Stimulated activated CD4-positive, alpha-beta T cell treated with anti-CD3 and anti-CD28 coated beads, TNF-alpha, amount 100 ng/mL, for 48 hours (primary cell): ENCODE results near the gene SIGLEC5.

Source experiments
- DNase-seq, 3 donors: peaks; one replicate each; pipeline ENCODE4 v3.0.0-alpha.2; 2020; ENCODE audit warnings: low read depth in 3 of 3

The SIGLEC5 gene

GRCh38 chr19:51628153-51628939 is 1.9 kb downstream of the SIGLEC5 start:
- DNase-seq, result no peak

DNA sequence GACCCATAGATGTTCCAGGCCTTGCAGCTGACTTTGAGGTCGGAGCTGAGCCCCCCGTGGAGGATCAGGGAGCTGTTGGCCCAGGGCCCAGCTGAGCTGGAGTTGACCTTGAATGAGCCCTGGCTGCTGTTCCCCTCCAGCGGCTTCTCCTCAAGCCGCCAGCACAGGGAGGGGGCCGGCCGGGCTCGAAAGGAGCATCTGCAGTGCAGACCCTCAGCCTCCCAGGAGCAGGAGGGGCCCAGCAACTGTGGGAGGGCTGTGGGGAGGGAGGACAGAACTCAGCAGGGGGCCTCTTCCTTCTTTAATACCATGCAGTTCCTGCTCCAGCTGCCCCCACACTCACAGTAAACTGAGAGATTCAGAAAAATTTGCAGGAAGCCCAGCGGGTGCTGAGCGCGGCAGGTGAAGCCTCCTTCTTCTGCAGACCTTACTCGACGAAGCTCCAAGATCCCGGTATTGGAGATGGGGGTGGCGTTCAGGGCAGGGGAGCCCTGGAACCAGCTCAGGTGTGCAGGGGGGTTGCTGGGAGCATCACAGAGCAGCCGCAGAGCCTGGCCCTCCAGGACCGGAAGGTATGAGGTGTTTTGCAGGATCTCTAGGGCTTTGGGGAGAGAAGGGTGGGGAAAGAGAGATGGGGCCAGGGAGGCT is 2.6 kb downstream of the SIGLEC5 start:
- no peak for DNase-seq

GRCh38 chr19:51626675-51627074 is 3.5 kb downstream of the SIGLEC5 start:
- no peak for DNase-seq

GRCh38 chr19:51621178-51621577 is 9.0 kb downstream of the SIGLEC5 start:
- no peak for DNase-seq

DNA sequence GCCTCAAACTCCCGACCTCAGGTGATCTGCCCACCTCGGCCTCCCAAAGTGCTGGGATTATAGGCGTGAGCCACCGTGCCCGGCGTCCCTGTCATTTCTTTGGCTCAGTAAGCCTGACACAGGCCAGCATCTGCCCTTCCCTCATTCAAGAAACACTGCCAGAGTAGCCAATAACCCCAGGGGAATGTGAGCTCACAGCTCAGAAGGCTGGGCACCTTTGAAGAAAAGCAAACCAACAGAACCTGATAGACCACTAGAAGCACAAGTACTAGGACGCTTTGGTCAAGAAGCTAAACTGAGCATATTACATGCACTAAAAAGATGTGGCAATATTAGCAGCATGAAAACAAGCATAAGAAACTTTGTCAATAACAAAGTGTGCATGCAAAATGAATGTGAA is 14.2 kb downstream of the SIGLEC5 start:
- DNase-seq, result no peak

GRCh38 chr19:51614789-51615188 is 15.4 kb downstream of the SIGLEC5 start:
- DNase-seq, result no peak

- no peak for DNase-seq
Observed at GRCh38 chr19:51610576-51610975, 19.6 kb downstream of the SIGLEC5 start.

DNA sequence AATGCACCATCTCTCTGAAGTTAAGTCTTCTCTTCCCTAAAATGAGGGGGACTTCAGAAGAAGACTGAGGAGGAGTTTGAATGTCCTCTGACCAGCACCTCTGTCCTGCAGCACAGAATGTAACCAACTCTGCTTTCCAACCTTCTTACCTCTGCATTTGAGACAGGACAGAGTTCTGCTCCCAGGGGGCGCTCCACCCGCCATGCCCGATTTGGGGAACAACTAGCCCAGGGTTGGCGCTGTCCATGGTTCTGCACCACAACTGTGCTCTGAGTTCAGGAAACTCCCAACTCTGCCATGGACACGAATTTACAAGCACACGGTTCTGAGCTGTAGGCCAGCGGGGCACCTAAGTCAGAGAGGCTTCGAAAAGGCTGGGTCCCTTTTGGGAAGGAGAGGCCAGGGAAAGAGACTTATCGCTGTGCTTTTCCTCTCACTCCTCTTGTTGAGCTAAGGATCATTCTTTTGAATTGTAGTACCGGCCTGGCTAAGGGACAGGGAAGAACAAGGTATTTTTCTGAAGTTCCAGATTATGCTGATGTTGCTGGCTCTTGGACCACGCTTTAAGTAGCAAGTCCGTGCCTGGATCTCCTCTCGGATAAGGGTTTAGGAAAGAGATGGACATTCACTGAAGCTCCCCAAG is 22.2 kb downstream of the SIGLEC5 start:
- peak; percentile 41 to 70 (median 68) for DNase-seq

DNA sequence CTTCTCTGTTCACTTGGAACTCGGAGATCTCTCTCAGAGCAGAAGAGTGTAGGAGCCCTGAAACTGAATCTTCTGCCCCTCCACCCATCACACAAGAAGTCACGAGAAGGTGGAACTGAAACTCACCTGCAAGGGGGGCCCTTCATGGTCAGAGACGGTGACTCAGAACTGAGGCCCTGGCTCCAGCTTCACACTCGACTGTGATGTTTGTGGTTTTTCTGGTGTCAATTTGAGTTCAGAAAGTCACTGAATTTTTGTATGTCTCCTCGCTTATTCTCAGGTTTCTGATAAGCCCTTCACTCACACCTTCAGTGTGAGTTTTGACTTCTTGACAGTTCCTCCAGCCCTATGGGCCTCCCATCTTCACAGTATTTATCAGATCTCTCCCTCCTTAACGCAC is 23.1 kb downstream of the SIGLEC5 start:
- peak in 2 of 3 donors; percentile 31 to 54 for DNase-seq

GRCh38 chr19:51602189-51602854 is 27.9 kb downstream of the SIGLEC5 start:
- no peak for DNase-seq

- no peak for DNase-seq
Observed at GRCh38 chr19:51600940-51601580, 29.1 kb downstream of the SIGLEC5 start.

DNA sequence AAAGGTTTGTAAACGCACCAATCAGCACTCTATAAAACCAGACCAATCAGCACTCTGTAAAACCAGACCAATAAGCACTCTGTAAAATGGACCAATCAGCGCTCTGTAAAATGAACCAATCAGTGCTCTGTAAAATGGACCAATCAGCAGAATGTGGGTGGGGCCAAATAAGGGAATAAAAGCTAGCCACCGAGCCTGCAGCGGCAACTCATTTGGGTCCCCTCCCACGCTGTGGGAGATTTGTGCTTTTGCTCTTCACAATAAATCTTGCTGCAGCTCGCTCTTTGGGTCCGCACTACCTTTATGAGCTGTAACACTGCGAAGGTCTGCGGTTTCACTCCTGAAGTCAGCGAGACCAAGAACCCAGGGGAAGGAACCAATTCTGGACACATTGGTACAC is 31.1 kb downstream of the SIGLEC5 start:
- DNase-seq, result no peak

DNA sequence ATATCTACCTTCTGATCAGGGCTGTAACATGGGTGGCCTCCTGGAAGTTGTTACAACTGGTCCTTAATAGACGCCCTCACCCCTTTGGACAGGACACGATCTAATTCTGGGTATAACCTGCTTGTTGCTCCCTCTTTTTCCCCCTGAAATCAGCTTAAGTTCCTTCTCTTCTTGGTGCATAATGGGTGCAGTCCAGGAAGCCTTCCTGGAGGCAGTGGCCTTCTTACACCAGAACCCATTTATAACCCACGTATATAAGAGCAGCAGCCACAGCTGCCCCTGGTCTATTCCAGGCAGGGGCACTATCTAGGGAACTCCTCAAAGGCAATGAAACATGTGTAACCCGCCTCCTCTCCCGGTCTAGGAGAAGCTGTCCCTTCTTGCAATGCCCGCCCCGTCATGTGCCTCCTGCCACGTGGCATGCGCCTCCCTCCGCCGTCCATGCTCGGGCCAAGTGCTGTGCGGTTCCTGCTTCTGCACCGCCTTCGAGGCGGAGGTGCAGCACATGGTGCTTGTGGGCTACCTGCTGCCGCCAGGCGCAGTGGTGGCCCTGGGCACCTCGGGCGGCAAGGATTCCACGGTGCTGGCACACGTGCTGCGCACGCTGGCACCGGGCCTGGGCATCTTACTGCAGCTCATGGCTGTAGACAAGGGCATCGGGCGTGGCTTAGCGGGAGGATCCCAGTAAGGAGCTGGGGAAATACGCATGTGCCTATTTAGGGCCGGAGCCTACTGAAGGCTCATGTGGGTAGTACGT is 31.9 kb downstream of the SIGLEC5 start:
- DNase-seq, result no peak

DNA sequence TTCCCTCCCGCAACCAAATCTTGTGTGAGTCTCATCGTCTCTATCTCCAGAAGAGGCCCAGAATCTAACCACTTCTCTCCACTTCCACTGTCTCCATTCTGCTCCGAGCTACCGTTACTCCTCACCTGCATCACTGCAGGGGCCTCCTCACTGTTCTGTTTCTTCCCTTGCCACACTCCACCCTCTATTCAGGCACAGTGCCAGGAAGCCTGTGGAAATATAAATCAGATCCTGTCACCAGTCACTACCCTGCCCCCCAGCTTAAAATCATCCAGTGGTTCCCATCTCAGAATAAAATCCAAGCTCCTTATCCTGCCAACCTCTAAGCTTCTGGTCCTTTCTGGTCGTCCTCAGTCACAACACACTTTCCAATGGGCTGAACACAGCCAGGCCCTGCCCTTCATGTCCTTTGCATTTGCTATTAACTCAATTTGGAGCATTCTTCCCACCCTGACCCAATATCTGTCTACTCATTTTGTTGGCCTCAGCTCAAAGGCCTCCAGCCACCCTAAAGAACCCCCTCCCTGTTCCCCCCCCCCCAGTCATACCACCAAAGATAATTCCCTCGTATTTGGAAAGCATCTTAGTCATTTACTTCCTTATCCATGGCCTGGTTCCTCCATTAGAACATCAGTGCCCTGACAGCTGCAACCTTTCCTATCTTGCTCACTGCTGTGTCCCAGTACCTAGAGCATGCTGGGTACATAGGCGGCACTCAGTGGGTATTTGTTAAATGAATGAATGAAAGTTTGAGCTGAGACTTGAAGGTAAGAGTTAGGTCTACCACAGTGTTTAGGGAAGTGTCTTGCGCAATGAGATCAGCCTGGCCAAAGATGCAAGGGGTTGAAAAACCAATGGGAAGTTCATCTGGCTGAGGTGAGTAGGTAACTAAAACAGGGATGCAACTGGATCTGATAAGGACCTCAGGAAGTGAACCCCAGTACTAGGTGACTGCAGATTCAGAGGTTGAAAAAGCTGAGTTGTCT is 34.7 kb downstream of the SIGLEC5 start:
- DNase-seq, result no peak

DNA sequence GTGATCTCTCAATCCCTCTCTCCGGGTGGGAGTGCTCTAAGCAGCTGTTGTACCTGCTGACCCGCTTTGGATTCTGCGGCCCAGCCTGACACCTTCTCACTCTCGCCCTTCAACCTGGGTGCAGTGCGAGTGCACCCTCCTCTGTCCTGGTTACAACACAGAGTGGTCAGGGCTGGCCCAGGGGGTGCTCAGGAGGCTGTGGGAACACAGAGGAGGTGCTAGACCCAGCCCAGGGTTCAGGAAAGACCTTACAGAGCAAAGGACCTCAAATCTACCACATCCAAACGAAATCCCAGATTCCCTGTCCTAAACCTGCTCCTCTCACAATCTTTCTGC is 35.5 kb downstream of the SIGLEC5 start:
- DNase-seq, result no peak

DNA sequence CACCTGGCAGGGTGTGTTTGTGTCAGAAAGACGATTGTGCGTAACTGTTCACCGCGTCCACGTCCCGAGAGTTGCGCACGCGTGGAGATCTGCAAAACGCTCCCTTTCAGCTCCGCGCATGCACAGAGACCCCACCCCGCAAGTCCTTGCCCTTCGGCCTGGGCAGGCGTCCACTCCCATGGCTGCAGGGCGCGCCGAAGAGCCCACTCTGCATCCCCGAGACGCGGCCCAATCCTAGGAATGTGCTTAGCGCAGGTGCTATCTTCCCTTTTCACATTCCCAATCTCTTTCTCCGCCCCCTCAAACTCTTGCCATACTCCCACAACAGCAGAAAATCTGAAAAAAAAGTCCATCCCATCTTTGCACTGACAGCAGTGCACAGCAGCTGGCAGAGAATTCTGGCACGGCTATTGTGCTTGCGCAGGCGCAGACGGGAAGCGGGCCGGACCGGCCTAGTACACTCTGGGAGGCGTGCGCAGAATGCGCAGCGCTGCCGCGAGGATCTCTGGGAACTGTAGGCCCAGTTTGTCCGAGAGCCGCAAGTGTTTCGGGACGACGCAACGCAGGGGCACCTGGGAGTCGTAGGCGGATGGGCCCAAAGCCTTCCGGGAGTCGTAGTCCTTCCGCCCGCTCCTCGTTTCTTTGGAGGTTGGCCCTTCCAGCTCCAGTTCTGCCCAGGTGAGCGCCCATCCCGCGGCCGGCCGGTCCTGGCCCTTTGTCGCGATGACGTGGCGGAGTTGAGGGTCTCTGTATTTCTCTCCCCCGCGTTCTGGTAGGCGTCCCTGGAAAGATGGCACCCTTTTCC is 36.0 kb downstream of the SIGLEC5 start:
- peak; percentile 91 to 94 (median 94) for DNase-seq

DNA sequence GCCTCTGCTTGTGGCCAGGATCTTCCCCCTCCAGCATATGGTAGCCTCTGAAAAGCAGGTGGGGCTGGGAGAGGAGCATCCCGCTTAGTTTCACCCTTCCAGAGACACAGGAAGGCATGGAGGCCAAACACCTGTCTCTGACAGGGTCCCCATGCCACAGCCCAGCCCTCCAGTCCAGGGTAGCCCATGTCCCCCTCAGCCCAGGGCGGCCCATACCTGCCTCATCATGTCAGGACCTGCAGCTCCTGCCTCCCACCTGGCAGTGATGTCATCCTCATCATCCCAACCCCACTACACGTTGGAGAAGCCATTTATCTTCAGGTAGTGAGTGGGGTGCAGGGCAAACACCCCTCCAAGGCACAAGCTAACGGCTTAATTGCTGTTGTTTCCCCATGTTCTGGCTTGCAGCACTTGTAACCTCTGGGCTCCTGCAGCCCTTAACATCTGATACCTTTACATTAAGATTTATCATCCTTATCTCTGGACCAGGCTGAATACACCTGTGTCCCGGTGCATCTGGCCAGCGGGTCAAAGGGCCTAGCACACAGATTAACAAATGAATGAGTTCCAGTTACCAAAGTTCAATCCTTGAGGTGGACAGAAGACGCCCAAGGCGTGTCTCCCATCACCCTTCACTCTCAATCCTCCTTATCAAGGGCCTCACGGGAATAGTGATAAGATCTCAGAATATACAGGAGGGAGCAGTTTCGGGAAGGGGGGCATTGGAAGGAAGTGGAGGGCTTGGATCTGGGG is 36.9 kb downstream of the SIGLEC5 start:
- no peak for DNase-seq

DNA sequence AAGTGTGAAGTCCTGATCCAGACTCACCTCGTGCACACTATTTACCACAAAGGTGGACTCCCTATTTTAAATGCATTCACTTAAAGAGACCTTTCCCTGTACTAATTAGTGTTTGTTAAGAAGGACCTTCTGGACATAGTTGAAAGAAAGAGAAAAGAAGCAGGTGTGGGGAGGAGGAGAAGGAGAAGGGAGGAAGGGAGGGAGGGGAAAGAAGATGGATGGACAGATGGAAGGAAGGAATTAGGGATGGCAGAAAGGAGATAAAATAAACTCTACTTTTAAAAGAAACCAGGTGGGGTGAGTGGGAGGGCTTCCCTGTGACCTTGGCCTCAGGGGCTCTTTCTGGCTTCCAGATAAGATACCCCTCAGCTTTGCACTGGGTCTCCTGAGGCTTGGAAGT is 37.7 kb downstream of the SIGLEC5 start:
- no peak for DNase-seq
